ENCODE data around the gene SLC35F1.

DNA sequence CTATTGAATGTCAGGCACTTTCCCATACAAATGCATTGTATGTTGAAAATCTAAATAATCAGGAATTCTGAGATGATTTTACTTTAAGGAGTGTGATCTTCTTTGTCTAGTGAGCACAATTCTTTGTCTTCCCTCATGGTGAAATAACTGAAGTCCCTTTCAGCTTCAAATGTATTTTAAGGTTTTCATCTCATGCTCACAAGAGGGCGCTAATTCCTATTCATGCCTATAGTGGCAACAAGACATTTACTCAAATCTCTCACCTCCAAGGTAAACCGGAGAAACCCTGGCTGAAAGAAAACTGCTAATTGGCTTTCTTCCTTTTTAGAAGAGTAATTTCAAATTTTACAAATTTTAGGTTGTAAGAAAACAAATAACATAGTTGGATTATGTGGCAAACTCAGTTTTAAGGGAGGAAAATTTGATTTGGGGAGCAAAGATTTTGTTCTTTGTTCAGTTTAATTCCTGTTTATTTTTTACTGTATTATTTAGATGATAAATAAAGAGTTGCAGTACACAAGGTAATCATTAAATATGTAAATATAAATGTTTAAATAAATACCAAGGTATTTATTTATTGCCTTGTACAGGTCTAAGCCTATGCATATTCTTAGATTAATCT, 69.1 kb downstream of the SLC35F1 start:
- TF ChIP-seq, protein P1, sequence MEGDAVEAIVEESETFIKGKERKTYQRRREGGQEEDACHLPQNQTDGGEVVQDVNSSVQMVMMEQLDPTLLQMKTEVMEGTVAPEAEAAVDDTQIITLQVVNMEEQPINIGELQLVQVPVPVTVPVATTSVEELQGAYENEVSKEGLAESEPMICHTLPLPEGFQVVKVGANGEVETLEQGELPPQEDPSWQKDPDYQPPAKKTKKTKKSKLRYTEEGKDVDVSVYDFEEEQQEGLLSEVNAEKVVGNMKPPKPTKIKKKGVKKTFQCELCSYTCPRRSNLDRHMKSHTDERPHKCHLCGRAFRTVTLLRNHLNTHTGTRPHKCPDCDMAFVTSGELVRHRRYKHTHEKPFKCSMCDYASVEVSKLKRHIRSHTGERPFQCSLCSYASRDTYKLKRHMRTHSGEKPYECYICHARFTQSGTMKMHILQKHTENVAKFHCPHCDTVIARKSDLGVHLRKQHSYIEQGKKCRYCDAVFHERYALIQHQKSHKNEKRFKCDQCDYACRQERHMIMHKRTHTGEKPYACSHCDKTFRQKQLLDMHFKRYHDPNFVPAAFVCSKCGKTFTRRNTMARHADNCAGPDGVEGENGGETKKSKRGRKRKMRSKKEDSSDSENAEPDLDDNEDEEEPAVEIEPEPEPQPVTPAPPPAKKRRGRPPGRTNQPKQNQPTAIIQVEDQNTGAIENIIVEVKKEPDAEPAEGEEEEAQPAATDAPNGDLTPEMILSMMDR (IDR thresholded peaks at IDR 0.05): peak in 6 of 7 experiments; percentile 51 to 68 (median 53)
- TF ChIP-seq POLR2A (IDR thresholded peaks at IDR 0.05): no peak
